Spleen (tissue), 7 donors: ENCODE measurements around the gene VWA3B.

ENCODE experiments used
- CTCF ChIP-seq, 11 experiments: fragments of 200-600 bp in 7 of 11; fragments of 450-650 bp in 4 of 11; sonication (generic) in 4 of 11; IDR thresholded peaks in 8 of 11; conservative IDR thresholded peaks in 3 of 11; 1 replicate in 7 of 11; 2 replicates in 4 of 11; pipeline versions ENCODE4 v1.4.0 to v1.8.0; 2016 to 2021; ENCODE audit warnings: antibody characterized with exemption in 11 of 11, inconsistent platforms in 4 of 11, mild to moderate bottlenecking in 1 of 11
- POLR2A ChIP-seq, 3 donors: fragments of 450-650 bp; IDR thresholded peaks; one replicate each; pipeline ENCODE4 v1.5.1; 2017; ENCODE audit warnings: antibody characterized with exemption in 3 of 3, mild to moderate bottlenecking in 1 of 3
- POLR2AphosphoS5 ChIP-seq, 3 donors: sonication (generic); formaldehyde crosslinking; IDR thresholded peaks; one replicate each; pipeline ENCODE4 v1.5.1; 2017; ENCODE audit warnings: antibody characterized with exemption in 3 of 3
- donor health status: DM: no; HTN: no; CAD: no; lungs with moderate emphysema.
- donor health status: DM: no; HTN: no; CAD: no.
- donor health status: DM: no; HTN: no; CAD: no.

GRCh38 chr2:98050070-98050469 is 36.9 kb upstream of the VWA3B start:
- TF ChIP-seq POLR2A (IDR thresholded peaks at IDR 0.05) (no peak), CTCF (IDR thresholded peaks at IDR 0.05 in 8 of 11, conservative IDR thresholded peaks at IDR 0.05 in 3 of 11) (no peak), POLR2AphosphoS5 (IDR thresholded peaks at IDR 0.05) (no peak)
